Hypothalamus (tissue), 51 donors: ENCODE data around the gene LARP1.

Experiments used
- DNase-seq, 51 donors: peaks; one replicate each; lab custom pipeline; 2025; lab: John Stamatoyannopoulos, UW

LARP1 gene

GRCh38 chr5:154784856-154785255 lies 29.7 kb downstream of the LARP1 start:
- no peak for DNase-seq

- DNase-seq = no peak
Measured at GRCh38 chr5:154786414-154786813, 31.2 kb downstream of the LARP1 start.

- no peak for DNase-seq
Measured at GRCh38 chr5:154788212-154788611, 33.0 kb downstream of the LARP1 start.

GRCh38 chr5:154791535-154791934 lies 36.4 kb downstream of the LARP1 start:
- DNase-seq = no peak

GRCh38 chr5:154793599-154794524 lies 38.7 kb downstream of the LARP1 start:
- no peak for DNase-seq

- no peak for DNase-seq
Measured at GRCh38 chr5:154794525-154795234, 39.5 kb downstream of the LARP1 start.

- no peak for DNase-seq
Measured at GRCh38 chr5:154795235-154795596, 40.0 kb downstream of the LARP1 start.

GRCh38 chr5:154797762-154798161 lies 42.6 kb downstream of the LARP1 start:
- no peak for DNase-seq

- no peak for DNase-seq
Measured at GRCh38 chr5:154800582-154800981, 45.4 kb downstream of the LARP1 start.

- no peak for DNase-seq
Measured at GRCh38 chr5:154801083-154801482, 45.9 kb downstream of the LARP1 start.

GRCh38 chr5:154802050-154802449 lies 46.9 kb downstream of the LARP1 start:
- DNase-seq = no peak

- no peak for DNase-seq
Measured at GRCh38 chr5:154806176-154806575, 51.0 kb downstream of the LARP1 start.

GRCh38 chr5:154811239-154811638 lies 56.1 kb downstream of the LARP1 start:
- DNase-seq = no peak

- peak in 24 of 51 donors; percentile 3 to 48 (median 18) for DNase-seq
Measured at GRCh38 chr5:154811653-154812465, 56.7 kb downstream of the LARP1 start.

- DNase-seq = no peak
Measured at GRCh38 chr5:154813158-154813557, 58.0 kb downstream of the LARP1 start.

- no peak for DNase-seq
Measured at GRCh38 chr5:154813736-154814135, 58.6 kb downstream of the LARP1 start.

GRCh38 chr5:154815025-154815424 lies 59.8 kb downstream of the LARP1 start:
- DNase-seq = no peak

- no peak for DNase-seq
Measured at GRCh38 chr5:154815684-154816247, 60.6 kb downstream of the LARP1 start.

GRCh38 chr5:154816891-154817492 lies 61.8 kb downstream of the LARP1 start:
- DNase-seq = no peak

GRCh38 chr5:154817815-154818214 lies 62.6 kb downstream of the LARP1 start:
- DNase-seq = no peak
